GM18502 (cell line): ENCODE data around the gene IL31RA.
A peak's percentile ranks its signal among the peaks of the same experiment; 100 is the strongest.
"Not testable (repeated sequence)": the region's sequence is repeated elsewhere in the genome, so short reads cannot be mapped to it uniquely, and the experiment has no call there.

Source experiments
- ATAC-seq: cut with Tn5 transposase; IDR thresholded peaks from one replicate; pipeline ENCODE4 v1.9.1; 2021; ENCODE audit warnings: mild to moderate bottlenecking; ENCODE audit not compliant: unreplicated experiment, poor library complexity

The IL31RA gene

GRCh38 chr5:55923177-55923771 lies 72.1 kb downstream of the IL31RA start:
- peak; percentile 50 for ATAC-seq

- ATAC-seq, result no peak
These were observed 72.8 kb downstream of the IL31RA start for GRCh38 chr5:55923865-55924500.

- no peak for ATAC-seq
These were observed 73.6 kb downstream of the IL31RA start for GRCh38 chr5:55924744-55925143.

- no peak for ATAC-seq
These were observed 74.0 kb downstream of the IL31RA start for GRCh38 chr5:55925181-55925580.

- ATAC-seq, result no peak
These were observed 74.6 kb downstream of the IL31RA start for GRCh38 chr5:55925712-55926111.

- ATAC-seq, result no peak
These were observed 75.3 kb downstream of the IL31RA start for GRCh38 chr5:55926476-55926875.

- no peak for ATAC-seq
These were observed 76.9 kb downstream of the IL31RA start for GRCh38 chr5:55927861-55928655.

GRCh38 chr5:55929020-55929799 lies 78.1 kb downstream of the IL31RA start:
- ATAC-seq, result no peak

- ATAC-seq, result no peak
These were observed 81.5 kb downstream of the IL31RA start for GRCh38 chr5:55932700-55933099.

- ATAC-seq, result no peak
These were observed 82.4 kb downstream of the IL31RA start for GRCh38 chr5:55933377-55934114.

GRCh38 chr5:55934115-55934613 lies 83.0 kb downstream of the IL31RA start:
- ATAC-seq, result no peak

GRCh38 chr5:55934720-55935119 lies 83.6 kb downstream of the IL31RA start:
- ATAC-seq, result no peak

GRCh38 chr5:55935371-55935770 lies 84.2 kb downstream of the IL31RA start:
- no peak for ATAC-seq

- ATAC-seq, result no peak
These were observed 85.0 kb downstream of the IL31RA start for GRCh38 chr5:55936100-55936693.

GRCh38 chr5:55937598-55937997 lies 86.4 kb downstream of the IL31RA start:
- ATAC-seq, result not testable (repeated sequence)

GRCh38 chr5:55941154-55941553 lies 90.0 kb downstream of the IL31RA start:
- not testable (repeated sequence) for ATAC-seq

- ATAC-seq, result no peak
These were observed 108.1 kb downstream of the IL31RA start for GRCh38 chr5:55959208-55959607.

- ATAC-seq, result no peak
These were observed 109.6 kb downstream of the IL31RA start for GRCh38 chr5:55960779-55961178.

- no peak for ATAC-seq
These were observed 114.4 kb downstream of the IL31RA start for GRCh38 chr5:55965525-55965924.
